Common myeloid progenitor, CD34-positive (primary cell): Measurements from ENCODE around the gene RND1.

ENCODE experiments used
- CTCF ChIA-PET: fragments of 350-600 bp; sonication (Branson Sonifier 250); formaldehyde crosslinking; loops from one replicate; lab custom pipeline; 2021; ENCODE audit warnings: antibody characterized with exemption; lab: Charles Lee
- POLR2A ChIA-PET: fragments of 350-600 bp; sonication (Branson Sonifier 250); formaldehyde crosslinking; loops from one replicate; lab custom pipeline; 2021; ENCODE audit warnings: antibody characterized with exemption; lab: Charles Lee
- DNase-seq, 3 donors: peaks; one replicate each; pipeline versions ENCODE4 v3.0.0 to v3.0.0-alpha.2; 2013
- H3K27ac ChIP-seq, 2 experiments: 1 replicate in 1 of 2; 2 replicates in 1 of 2; pipeline ENCODE4 v1.7.0; 2013; ENCODE audit warnings: inconsistent platforms in 2 of 2, low read length in 2 of 2, mild to moderate bottlenecking in 2 of 2, low read depth in 1 of 2, moderate library complexity in 1 of 2; ENCODE audit not compliant: severe bottlenecking in 2 of 2, insufficient read depth in 1 of 2, poor library complexity in 1 of 2
- H3K27me3 ChIP-seq, 5 experiments: replicated peaks in 2 of 5; 1 replicate in 3 of 5; 2 replicates in 2 of 5; pipeline versions ENCODE4 v1.6.1 to v1.7.0; 2013; ENCODE audit warnings: low read length in 4 of 5, mild to moderate bottlenecking in 2 of 5, moderate library complexity in 2 of 5, inconsistent platforms in 1 of 5; ENCODE audit not compliant: insufficient read depth in 5 of 5, control insufficient read depth in 4 of 5
- H3K36me3 ChIP-seq, 4 experiments: 1 replicate in 2 of 4; 2 replicates in 2 of 4; pipeline versions ENCODE4 v1.6.1 to v1.7.0; 2013; ENCODE audit warnings: low read length in 3 of 4, control low read depth in 1 of 4, mild to moderate bottlenecking in 1 of 4; ENCODE audit not compliant: control insufficient read depth in 4 of 4, insufficient read depth in 4 of 4
- H3K4me1 ChIP-seq, 4 experiments: 1 replicate in 3 of 4; 2 replicates in 1 of 4; pipeline versions ENCODE4 v1.6.1 to v1.7.1; 2013; ENCODE audit warnings: low read length in 3 of 4, mild to moderate bottlenecking in 3 of 4, control low read depth in 1 of 4, inconsistent platforms in 1 of 4, moderate library complexity in 1 of 4; ENCODE audit not compliant: control insufficient read depth in 4 of 4, insufficient read depth in 4 of 4; ENCODE audit errors: control extremely low read depth in 1 of 4
- H3K4me3 ChIP-seq, 7 experiments: 1 replicate in 4 of 7; 2 replicates in 3 of 7; pipeline versions ENCODE4 v1.5.1 to v1.7.0; 2013; ENCODE audit warnings: mild to moderate bottlenecking in 7 of 7, low read length in 6 of 7, moderate library complexity in 6 of 7, inconsistent platforms in 2 of 7, low read depth in 2 of 7, control low read depth in 1 of 7; ENCODE audit not compliant: insufficient read depth in 4 of 7, control insufficient read depth in 1 of 7; ENCODE audit errors: extremely low read depth in 1 of 7
- H3K9me3 ChIP-seq, 5 experiments: 1 replicate in 4 of 5; 2 replicates in 1 of 5; pipeline versions ENCODE4 v1.6.1 to v1.7.1; 2013; ENCODE audit warnings: low read length in 4 of 5, mild to moderate bottlenecking in 2 of 5, inconsistent platforms in 1 of 5, low read depth in 1 of 5, moderate library complexity in 1 of 5; ENCODE audit not compliant: control insufficient read depth in 4 of 5, insufficient read depth in 2 of 5; ENCODE audit errors: control extremely low read depth in 1 of 5
- WGBS: methylation state at CpG from one replicate; pipeline ENCODE4 v1.1.5; 2013; ENCODE audit not compliant: insufficient coverage; 5-methylcytosine and 5-hydroxymethylcytosine counted together

The RND1 gene

DNA sequence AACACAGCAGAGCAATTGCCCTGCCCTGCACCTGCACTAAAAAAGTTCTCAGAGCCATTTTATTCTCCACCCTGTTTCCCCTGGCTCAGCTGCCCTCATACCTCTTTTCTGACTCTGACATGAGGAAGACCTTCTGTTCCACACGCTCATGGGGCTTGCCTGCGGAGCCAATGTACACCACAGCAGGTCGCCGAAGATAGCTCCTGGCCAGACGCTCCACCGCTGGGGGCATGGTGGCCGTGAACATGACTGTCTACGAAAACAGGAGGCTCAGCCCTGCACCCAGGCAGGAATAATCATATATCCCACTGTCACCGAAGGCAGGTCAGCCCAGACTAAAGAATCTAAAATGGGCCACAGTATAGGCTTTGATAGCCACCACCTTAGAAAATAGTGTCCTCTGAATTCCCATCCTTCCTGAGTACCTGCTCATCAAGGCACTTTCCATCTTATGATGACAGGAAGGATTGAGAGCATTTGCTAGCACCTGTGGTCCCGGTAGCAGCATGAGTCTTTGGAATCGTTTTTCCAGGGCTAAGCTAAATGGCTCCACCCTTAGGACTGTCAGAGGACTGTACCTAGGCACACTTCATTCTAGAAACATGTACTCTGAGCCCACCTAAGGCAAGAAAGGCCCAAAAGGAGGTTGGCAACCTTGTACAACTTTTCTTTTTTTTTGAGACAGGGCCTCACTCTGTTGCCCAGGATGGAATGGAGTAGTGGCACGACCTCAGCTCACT is 33.2 kb downstream of the RND1 start:
- CTCF ChIA-PET: interaction anchor here (0.8 to 2.4 kb wide), 5 partner anchors 10 to 58 kb away, joined by 3 to 9 read pairs (median 5); partner anchors contain the start of gene DDX23

DNA sequence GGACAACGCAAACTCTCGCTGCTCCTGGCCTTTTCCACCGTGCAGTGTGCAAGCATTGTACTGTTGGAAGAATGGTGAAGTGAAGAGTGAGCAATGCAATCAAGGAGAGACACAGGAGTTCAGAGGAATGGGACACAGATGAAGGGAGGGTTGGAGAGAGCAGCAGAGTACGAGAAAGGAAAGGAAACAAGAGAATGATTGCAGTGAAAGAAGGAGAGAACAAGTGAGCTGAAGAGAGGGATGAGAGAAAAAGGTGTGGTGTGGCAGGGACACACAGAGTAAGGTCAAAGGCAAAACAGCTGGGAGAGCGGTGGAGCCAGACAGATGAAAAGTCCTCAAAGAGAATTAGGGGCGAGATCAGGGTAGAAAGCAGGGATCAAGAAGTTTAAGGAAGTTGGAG is 34.4 kb downstream of the RND1 start:
- ChIA-PET POLR2A (no interaction called here), CTCF (interaction anchor here (1.1 to 1.5 kb wide), 4 partner anchors 9 to 22 kb away, joined by 3 to 6 read pairs (median 6); no protein-coding TSS in a partner anchor)
- Histone ChIP-seq H3K9me3 (no peaks in the 10 kb centered on the region), H3K4me3 (no peak overlapping the region), H3K27ac (no peak overlapping the region), H3K4me1 (no peaks in the 10 kb centered on the region), H3K36me3 (peaks cover 11 to 85% (median 64%) of the 10 kb centered on the region in 4 experiments), H3K27me3 (no peaks in the 10 kb centered on the region)
- DNase-seq: no peak
- WGBS: 100% methylated on average over 5 of the region's 6 CpGs

More for the DNA sequence above, 33.2 kb downstream of the RND1 start:
- Histone ChIP-seq H3K27ac (no peak overlapping the region), H3K36me3 (peaks cover 14 to 88% (median 75%) of the 10 kb centered on the region in 4 experiments), H3K9me3 (no peaks in the 10 kb centered on the region), H3K4me3 (no peak overlapping the region), H3K27me3 (no peaks in the 10 kb centered on the region), H3K4me1 (no peaks in the 10 kb centered on the region)
- no peak for DNase-seq
- POLR2A ChIA-PET: no interaction called here
- 97% methylated on average over 12 of the region's 12 CpGs for WGBS

DNA sequence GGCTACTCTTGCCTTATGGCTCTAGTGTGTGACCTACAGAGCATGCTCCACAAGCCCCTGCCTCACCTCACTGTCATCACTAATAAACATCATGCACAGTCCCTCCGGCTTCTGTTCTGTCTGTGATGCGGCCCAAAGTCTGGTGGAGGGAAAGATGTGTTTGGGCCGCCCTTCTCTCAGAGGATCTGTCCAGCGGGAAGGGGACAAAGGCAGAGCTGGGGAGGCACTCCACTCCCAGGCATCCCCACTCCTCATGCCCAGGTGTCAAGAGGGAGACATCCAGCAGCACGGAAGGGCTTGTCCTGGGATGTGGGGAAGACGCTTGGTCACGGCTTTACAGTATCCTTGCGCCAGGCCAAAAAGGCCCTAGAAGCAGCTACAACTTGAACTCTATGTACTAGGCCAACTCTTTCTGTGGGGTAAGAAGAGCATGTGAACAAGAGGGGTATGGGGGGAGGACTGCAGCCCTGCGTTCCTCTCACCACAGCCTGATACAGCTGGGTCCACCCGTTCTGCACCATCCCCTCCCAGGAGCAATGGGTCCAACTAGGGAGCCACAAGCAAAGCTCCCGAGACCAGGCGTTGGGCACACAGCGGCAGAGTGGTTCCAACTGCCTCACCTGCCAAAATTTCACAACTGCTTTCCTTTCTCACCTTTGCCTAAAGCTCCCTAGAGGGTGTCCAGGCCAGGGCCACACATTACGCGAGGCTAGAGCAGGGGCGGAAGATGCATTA is 36.7 kb downstream of the RND1 start:
- H3K27me3 ChIP-seq: no peaks in the 10 kb centered on the region
- no peak overlapping the region for H3K4me3 ChIP-seq
- ChIA-PET POLR2A (no interaction called here), CTCF (interaction anchor here (1.3 to 7.0 kb wide), 3 partner anchors 9 to 30 kb away, joined by 3 to 37 read pairs (median 7); no protein-coding TSS in a partner anchor)
- H3K36me3 ChIP-seq: peaks cover 9 to 73% (median 54%) of the 10 kb centered on the region in 4 experiments
- WGBS: 98% methylated on average over 8 of the region's 16 CpGs
- no peak for DNase-seq
- H3K4me1 ChIP-seq: no peaks in the 10 kb centered on the region
- no peaks in the 10 kb centered on the region for H3K9me3 ChIP-seq
- H3K27ac ChIP-seq: no peak overlapping the region

DNA sequence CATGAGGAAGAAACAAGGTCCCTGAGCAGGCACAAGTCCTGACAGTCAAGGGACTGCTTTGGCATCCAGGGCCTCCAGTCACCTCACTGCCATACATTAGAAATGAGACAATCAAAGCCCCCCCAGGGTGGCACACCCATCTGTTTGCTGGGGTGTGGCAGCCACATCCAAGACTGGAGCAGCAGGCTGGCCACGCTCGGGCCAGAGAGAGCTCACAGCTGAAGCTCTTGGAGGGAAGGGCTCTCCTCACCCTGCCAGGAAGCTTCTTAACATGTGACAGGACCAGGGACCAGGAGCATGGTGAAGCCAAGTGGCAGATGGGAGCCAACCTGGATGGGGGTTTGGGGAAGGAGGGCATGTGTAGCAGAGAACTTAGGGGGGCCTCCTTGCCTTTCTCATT is 37.4 kb downstream of the RND1 start:
- ChIA-PET POLR2A (no interaction called here), CTCF (interaction anchor here (0.8 to 7.0 kb wide), 4 partner anchors 9 to 30 kb away, joined by 3 to 37 read pairs (median 4); no protein-coding TSS in a partner anchor)
- no peak for DNase-seq
- no peaks in the 10 kb centered on the region for H3K27me3 ChIP-seq
- H3K4me3 ChIP-seq: no peak overlapping the region
- H3K36me3 ChIP-seq: peaks cover 7 to 66% (median 47%) of the 10 kb centered on the region in 4 experiments
- no peaks in the 10 kb centered on the region for H3K9me3 ChIP-seq
- no peak overlapping the region for H3K27ac ChIP-seq
- H3K4me1 ChIP-seq: no peaks in the 10 kb centered on the region
- 100% methylated on average over 2 of the region's 2 CpGs for WGBS

DNA sequence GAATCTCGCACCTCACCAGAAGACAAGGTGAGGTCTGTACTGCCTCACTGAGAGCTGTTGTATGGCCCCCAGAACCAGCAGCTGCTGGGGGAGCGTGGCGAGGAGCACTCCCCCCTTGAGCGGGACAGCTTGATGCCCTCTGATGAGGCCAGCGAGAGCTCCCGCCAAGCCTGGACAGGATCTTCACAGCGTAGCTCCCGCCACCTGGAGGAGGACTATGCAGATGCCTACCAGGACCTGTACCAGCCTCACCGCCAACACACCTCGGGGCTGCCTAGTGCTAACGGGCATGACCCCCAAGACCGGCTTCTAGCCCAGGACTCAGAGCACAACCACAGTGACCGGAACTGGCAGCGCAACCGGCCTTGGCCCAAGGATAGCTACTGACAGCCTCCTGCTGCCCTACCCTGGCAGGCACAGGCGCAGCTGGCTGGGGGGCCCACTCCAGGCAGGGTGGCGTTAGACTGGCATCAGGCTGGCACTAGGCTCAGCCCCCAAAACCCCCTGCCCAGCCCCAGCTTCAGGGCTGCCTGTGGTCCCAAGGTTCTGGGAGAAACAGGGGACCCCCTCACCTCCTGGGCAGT is 38.1 kb downstream of the RND1 start:
- DNase-seq: no peak
- 97% methylated on average over 17 of the region's 17 CpGs for WGBS
- ChIA-PET CTCF (interaction anchor here (0.8 to 7.0 kb wide), 4 partner anchors 8 to 25 kb away, joined by 3 to 37 read pairs (median 4); no protein-coding TSS in a partner anchor), POLR2A (no interaction called here)
- H3K27ac ChIP-seq: no peak overlapping the region
- no peaks in the 10 kb centered on the region for H3K4me1 ChIP-seq
- no peaks in the 10 kb centered on the region for H3K9me3 ChIP-seq
- H3K4me3 ChIP-seq: no peak overlapping the region
- H3K27me3 ChIP-seq: no peaks in the 10 kb centered on the region
- H3K36me3 ChIP-seq: peaks cover 5 to 59% (median 41%) of the 10 kb centered on the region in 4 experiments

DNA sequence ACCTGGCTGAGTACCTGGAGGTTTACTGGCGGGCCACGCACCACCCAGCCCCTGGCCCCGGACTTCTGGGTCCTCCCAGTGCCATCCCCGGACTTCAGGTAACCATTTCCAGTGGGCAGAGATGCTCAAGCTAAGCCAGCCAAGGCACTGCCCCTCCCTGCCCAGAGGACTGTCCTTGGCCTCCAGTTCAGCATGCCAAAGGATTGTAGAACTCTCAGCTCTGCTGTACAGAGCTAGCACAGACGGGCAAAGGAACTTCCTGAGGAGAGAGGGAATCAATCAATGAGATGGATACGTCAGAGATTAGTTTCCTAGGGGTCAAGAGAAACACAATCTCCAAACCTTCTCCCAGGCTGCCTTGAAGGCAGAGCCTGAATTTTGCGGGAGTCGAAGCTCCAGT is 38.6 kb downstream of the RND1 start:
- CTCF ChIA-PET: interaction anchor here (0.9 to 7.0 kb wide), 5 partner anchors 11 to 115 kb away, joined by 3 to 37 read pairs (median 5); partner anchors contain the start of gene DDX23

More for the DNA sequence above, 38.6 kb downstream of the RND1 start:
- no peak overlapping the region for H3K4me3 ChIP-seq
- H3K9me3 ChIP-seq: no peaks in the 10 kb centered on the region
- POLR2A ChIA-PET: no interaction called here
- no peak overlapping the region for H3K27ac ChIP-seq
- WGBS: 91% methylated on average over 5 of the region's 8 CpGs
- no peaks in the 10 kb centered on the region for H3K27me3 ChIP-seq
- no peak for DNase-seq
- peaks cover 2 to 54% (median 35%) of the 10 kb centered on the region in 4 experiments for H3K36me3 ChIP-seq
- no peaks in the 10 kb centered on the region for H3K4me1 ChIP-seq
